Right lobe of liver (tissue), 4 donors: Measurements from ENCODE around the gene POLR2H.

Source experiments
- CTCF ChIP-seq, 4 donors: fragments of 200-600 bp in 3 of 4; fragments of 450-650 bp in 1 of 4; IDR thresholded peaks; one replicate each; pipeline versions ENCODE4 v1.5.1 to v1.8.0; 2016 to 2022; ENCODE audit warnings: antibody characterized with exemption in 4 of 4, mild to moderate bottlenecking in 2 of 4
- POLR2A ChIP-seq: fragments of 450-650 bp; IDR thresholded peaks from one replicate; pipeline ENCODE4 v1.6.1; 2017; ENCODE audit warnings: antibody characterized with exemption, mild to moderate bottlenecking
- donor health status: DM: no; HTN: no; CAD: no.
- donor health status: DM: no; HTN: no; CAD: no.
- donor health status: DM: no; HTN: yes; CAD: no.

- TF ChIP-seq POLR2A (no peak), CTCF (IDR thresholded peaks at IDR 0.05) (no peak)
These were observed 1.2 kb upstream of the POLR2H start for GRCh38 chr3:184360070-184360928.
